Measurements from ENCODE around the gene TUT1. TPM values are rescaled to one million over a fixed set of nuclear protein-coding genes. Genes with fewer than 3 reads are reported as not detected.

Gene TUT1
- total and polyA plus RNA-seq, 2 donors from 2014 or later: 18.7 to 29.5 TPM

GRCh38 chr11:62610403-62610802 lies 19.1 kb upstream of the TUT1 start:
- TF ChIP-seq, protein P1, sequence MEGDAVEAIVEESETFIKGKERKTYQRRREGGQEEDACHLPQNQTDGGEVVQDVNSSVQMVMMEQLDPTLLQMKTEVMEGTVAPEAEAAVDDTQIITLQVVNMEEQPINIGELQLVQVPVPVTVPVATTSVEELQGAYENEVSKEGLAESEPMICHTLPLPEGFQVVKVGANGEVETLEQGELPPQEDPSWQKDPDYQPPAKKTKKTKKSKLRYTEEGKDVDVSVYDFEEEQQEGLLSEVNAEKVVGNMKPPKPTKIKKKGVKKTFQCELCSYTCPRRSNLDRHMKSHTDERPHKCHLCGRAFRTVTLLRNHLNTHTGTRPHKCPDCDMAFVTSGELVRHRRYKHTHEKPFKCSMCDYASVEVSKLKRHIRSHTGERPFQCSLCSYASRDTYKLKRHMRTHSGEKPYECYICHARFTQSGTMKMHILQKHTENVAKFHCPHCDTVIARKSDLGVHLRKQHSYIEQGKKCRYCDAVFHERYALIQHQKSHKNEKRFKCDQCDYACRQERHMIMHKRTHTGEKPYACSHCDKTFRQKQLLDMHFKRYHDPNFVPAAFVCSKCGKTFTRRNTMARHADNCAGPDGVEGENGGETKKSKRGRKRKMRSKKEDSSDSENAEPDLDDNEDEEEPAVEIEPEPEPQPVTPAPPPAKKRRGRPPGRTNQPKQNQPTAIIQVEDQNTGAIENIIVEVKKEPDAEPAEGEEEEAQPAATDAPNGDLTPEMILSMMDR (IDR thresholded peaks at IDR 0.05; ENCODE audit: borderline replicate concordance, extremely low read depth, insufficient read depth): no peak
- no peaks in the 10 kb centered on the region for H3K9me3 ChIP-seq (ENCODE audit: control insufficient read depth in 2 of 3, insufficient read depth in 1 of 3, low read length in 3 of 3)
- DNase-seq (no peak), FAIRE-seq (no peak)
- intact Hi-C loops (cut with DNase I): no loop called here
- no peak overlapping the region for H3K27ac ChIP-seq (ENCODE audit: low read depth in 2 of 2, low read length in 2 of 2)
- H3K27me3 ChIP-seq (ENCODE audit: control insufficient read depth, insufficient read depth, low read length): no peaks in the 10 kb centered on the region
- H3K4me1 ChIP-seq (ENCODE audit: control insufficient read depth in 2 of 3, insufficient read depth in 2 of 3, low read depth in 1 of 3, low read length in 3 of 3): peaks cover 0 to 26% (median 4%) of the 10 kb centered on the region in 3 donors
- peaks cover 2 to 11% (median 9%) of the 10 kb centered on the region in 3 donors for H3K36me3 ChIP-seq (ENCODE audit: control insufficient read depth in 2 of 3, insufficient read depth in 3 of 3, low read length in 3 of 3)
- H3K4me3 ChIP-seq (ENCODE audit: low read length in 3 of 3): no peak overlapping the region
- no peak overlapping the region for H3K9ac ChIP-seq (ENCODE audit: low read length in 3 of 3)

GRCh38 chr11:62608776-62609175 lies 17.5 kb upstream of the TUT1 start:
- TF ChIP-seq, protein P1 (IDR thresholded peaks at IDR 0.05; ENCODE audit: borderline replicate concordance, extremely low read depth, insufficient read depth): no peak
- Histone ChIP-seq H3K36me3 (ENCODE audit: control insufficient read depth in 2 of 3, insufficient read depth in 3 of 3, low read length in 3 of 3) (peaks cover 2 to 15% (median 12%) of the 10 kb centered on the region in 3 donors), H3K4me1 (ENCODE audit: control insufficient read depth in 2 of 3, insufficient read depth in 2 of 3, low read depth in 1 of 3, low read length in 3 of 3) (peaks cover 0 to 24% (median 4%) of the 10 kb centered on the region in 3 donors), H3K4me3 (ENCODE audit: low read length in 3 of 3) (no peak overlapping the region), H3K9me3 (ENCODE audit: control insufficient read depth in 2 of 3, insufficient read depth in 1 of 3, low read length in 3 of 3) (no peaks in the 10 kb centered on the region), H3K27me3 (ENCODE audit: control insufficient read depth, insufficient read depth, low read length) (no peaks in the 10 kb centered on the region), H3K27ac (ENCODE audit: low read depth in 2 of 2, low read length in 2 of 2) (no peak overlapping the region), H3K9ac (ENCODE audit: low read length in 3 of 3) (no peak overlapping the region)
- intact Hi-C loops (cut with DNase I): no loop called here
- DNase-seq (no peak), FAIRE-seq (no peak)

- TF ChIP-seq, protein P1 (IDR thresholded peaks at IDR 0.05; ENCODE audit: borderline replicate concordance, extremely low read depth, insufficient read depth): no peak
- Histone ChIP-seq H3K4me3 (ENCODE audit: low read length in 3 of 3) (no peak overlapping the region), H3K36me3 (ENCODE audit: control insufficient read depth in 2 of 3, insufficient read depth in 3 of 3, low read length in 3 of 3) (peaks cover 2 to 15% (median 12%) of the 10 kb centered on the region in 3 donors), H3K9ac (ENCODE audit: low read length in 3 of 3) (no peak overlapping the region), H3K27me3 (ENCODE audit: control insufficient read depth, insufficient read depth, low read length) (no peaks in the 10 kb centered on the region), H3K4me1 (ENCODE audit: control insufficient read depth in 2 of 3, insufficient read depth in 2 of 3, low read depth in 1 of 3, low read length in 3 of 3) (peaks cover 0 to 21% (median 4%) of the 10 kb centered on the region in 3 donors), H3K27ac (ENCODE audit: low read depth in 2 of 2, low read length in 2 of 2) (no peak overlapping the region), H3K9me3 (ENCODE audit: control insufficient read depth in 2 of 3, insufficient read depth in 1 of 3, low read length in 3 of 3) (no peaks in the 10 kb centered on the region)
- DNase-seq (no peak), FAIRE-seq (no peak)
- intact Hi-C loops (cut with DNase I): no loop called here
Measured at GRCh38 chr11:62607714-62608113, 16.4 kb upstream of the TUT1 start.

GRCh38 chr11:62605902-62606301 lies 14.6 kb upstream of the TUT1 start:
- Histone ChIP-seq H3K4me3 (ENCODE audit: low read length in 3 of 3) (no peak overlapping the region), H3K9ac (ENCODE audit: low read length in 3 of 3) (no peak overlapping the region), H3K4me1 (ENCODE audit: control insufficient read depth in 2 of 3, insufficient read depth in 2 of 3, low read depth in 1 of 3, low read length in 3 of 3) (peaks cover 0 to 13% (median 0%) of the 10 kb centered on the region in 3 donors), H3K36me3 (ENCODE audit: control insufficient read depth in 2 of 3, insufficient read depth in 3 of 3, low read length in 3 of 3) (peaks cover 2 to 15% (median 12%) of the 10 kb centered on the region in 3 donors), H3K27ac (ENCODE audit: low read depth in 2 of 2, low read length in 2 of 2) (no peak overlapping the region), H3K27me3 (ENCODE audit: control insufficient read depth, insufficient read depth, low read length) (no peaks in the 10 kb centered on the region), H3K9me3 (ENCODE audit: control insufficient read depth in 2 of 3, insufficient read depth in 1 of 3, low read length in 3 of 3) (no peaks in the 10 kb centered on the region)
- peak in 1 of 5 donors; percentile 42 for DNase-seq
- intact Hi-C loops (cut with DNase I): no loop called here
- TF ChIP-seq, protein P1 (IDR thresholded peaks at IDR 0.05; ENCODE audit: borderline replicate concordance, extremely low read depth, insufficient read depth): no peak
- no peak for FAIRE-seq
